GM21786 (cell line): Measurements from ENCODE around the gene PSG6.
"Not testable (repeated sequence)": the region's sequence is repeated elsewhere in the genome, so short reads cannot be mapped to it uniquely, and the experiment has no call there.

Experiments
- ATAC-seq: cut with Tn5 transposase; IDR thresholded peaks from one replicate; pipeline ENCODE4 v1.9.1; 2021; ENCODE audit not compliant: unreplicated experiment

The PSG6 gene

DNA sequence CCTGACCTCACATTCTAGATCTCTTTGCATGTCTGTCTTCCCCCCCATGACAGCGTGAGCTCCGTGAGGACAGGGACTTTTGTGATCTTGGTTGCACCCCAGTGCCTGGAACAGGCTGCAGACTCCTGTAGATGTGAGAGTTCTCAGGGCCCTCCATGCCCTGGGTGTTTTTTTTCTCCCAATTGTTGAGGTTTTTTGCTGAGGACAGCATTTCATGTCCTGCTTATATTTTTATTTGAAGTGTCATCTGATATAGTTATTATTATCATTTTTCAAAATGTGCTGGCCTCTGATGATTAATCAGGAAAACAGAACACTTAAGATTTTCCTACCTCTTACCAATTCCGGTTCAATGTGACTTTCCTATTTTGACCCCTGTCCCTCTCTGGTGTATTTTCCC lies 62.9 kb downstream of the PSG6 start:
- not testable (repeated sequence) for ATAC-seq

DNA sequence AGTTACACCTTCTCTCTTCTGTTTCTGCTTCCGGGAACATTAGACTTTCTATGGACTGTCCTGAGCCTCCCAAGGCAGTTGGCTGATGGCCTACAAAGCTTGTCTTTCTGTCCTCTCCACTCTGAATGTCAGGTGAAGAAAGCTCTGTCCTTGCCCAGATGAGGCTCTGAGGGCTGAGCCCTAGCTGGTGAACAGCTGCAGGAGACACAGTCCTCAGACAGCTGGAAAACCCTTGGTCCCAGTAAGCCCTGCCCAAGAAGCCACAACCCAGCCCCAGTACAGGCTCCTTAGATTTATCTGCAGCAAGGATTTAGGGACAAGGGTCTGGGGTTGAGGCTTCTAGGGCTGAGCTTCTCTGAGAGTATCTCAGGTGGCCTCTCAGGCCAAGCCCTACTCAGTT lies 64.5 kb downstream of the PSG6 start:
- ATAC-seq, result not testable (repeated sequence)

DNA sequence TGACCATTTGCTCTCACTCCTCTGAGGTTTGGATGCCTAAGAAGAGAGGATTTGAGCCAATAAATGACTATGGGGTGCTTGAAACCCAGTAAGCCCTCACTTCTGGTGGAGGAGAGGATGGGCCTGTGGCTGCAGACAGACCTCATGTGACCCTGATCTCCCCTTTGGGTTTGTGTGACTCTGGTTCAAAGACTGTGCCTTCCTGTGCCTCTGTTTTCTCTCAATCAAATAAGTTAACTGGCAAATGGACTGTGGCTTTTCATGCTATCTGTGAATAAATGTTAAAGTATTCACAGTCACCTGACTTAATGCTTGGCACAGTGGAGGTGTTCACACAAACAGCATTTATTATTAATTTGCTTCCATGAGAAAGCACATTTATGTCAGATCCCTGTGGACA lies 64.9 kb downstream of the PSG6 start:
- ATAC-seq, result not testable (repeated sequence)
